Mesendoderm (in vitro differentiated cells): ENCODE measurements around the gene GSTM3.
A peak's percentile ranks its signal among the peaks of the same experiment; 100 is the strongest.

Experiments
- DNase-seq: peaks from one replicate; pipeline ENCODE4 v3.0.0; 2013
- H2AK5ac ChIP-seq: 2 replicates; pipeline ENCODE4 v1.6.1; 2013; ENCODE audit warnings: low read length, inconsistent platforms
- H2BK120ac ChIP-seq: 2 replicates; pipeline ENCODE4 v1.6.1; 2013; ENCODE audit warnings: low read depth, mild to moderate bottlenecking, low read length, moderate library complexity, mixed read lengths
- H2BK15ac ChIP-seq: replicated peaks from 2 replicates; pipeline ENCODE4 v1.6.1; 2013; ENCODE audit warnings: low read depth, mild to moderate bottlenecking, moderate library complexity
- H2BK5ac ChIP-seq: 2 replicates; pipeline ENCODE4 v1.6.1; 2013; ENCODE audit warnings: low read length, inconsistent platforms
- H3K18ac ChIP-seq: 2 replicates; pipeline ENCODE4 v1.6.1; 2013; ENCODE audit warnings: mild to moderate bottlenecking, low read length, mixed read lengths
- H3K23ac ChIP-seq: one replicate; pipeline ENCODE4 v1.6.1; 2013; ENCODE audit warnings: low read length
- H3K27ac ChIP-seq: 2 replicates; pipeline ENCODE4 v1.5.1; 2013; ENCODE audit warnings: low read depth, mild to moderate bottlenecking, inconsistent platforms, low read length, moderate library complexity
- H3K27me3 ChIP-seq: 2 replicates; pipeline ENCODE4 v1.6.1; 2013; ENCODE audit warnings: low read length, control low read depth, mild to moderate bottlenecking, inconsistent platforms; ENCODE audit not compliant: insufficient read depth, poor library complexity
- H3K36me3 ChIP-seq: 2 replicates; pipeline ENCODE4 v1.6.1; 2013; ENCODE audit warnings: low read length, inconsistent platforms; ENCODE audit not compliant: control insufficient read depth, insufficient read depth
- H3K4ac ChIP-seq: one replicate; pipeline ENCODE4 v1.6.1; 2013; ENCODE audit warnings: low read depth, mild to moderate bottlenecking, low read length, moderate library complexity
- H3K4me1 ChIP-seq: 2 replicates; pipeline ENCODE4 v1.6.1; 2013; ENCODE audit warnings: low read depth, low read length, inconsistent platforms; ENCODE audit not compliant: control insufficient read depth
- H3K4me2 ChIP-seq: 2 replicates; pipeline ENCODE4 v1.6.1; 2013; ENCODE audit warnings: low read length
- H3K4me3 ChIP-seq: 2 replicates; pipeline ENCODE4 v1.5.1; 2013; ENCODE audit warnings: mild to moderate bottlenecking, low read length
- H3K56ac ChIP-seq: one replicate; pipeline ENCODE4 v1.6.1; 2013; ENCODE audit warnings: low read length
- H3K79me1 ChIP-seq: 2 replicates; pipeline ENCODE4 v1.6.1; 2013; ENCODE audit warnings: low read length, inconsistent platforms
- H3K79me2 ChIP-seq: 2 replicates; pipeline ENCODE4 v1.6.1; 2013; ENCODE audit warnings: mild to moderate bottlenecking, low read length; ENCODE audit not compliant: control insufficient read depth, insufficient read depth
- H3K9ac ChIP-seq: 2 replicates; pipeline ENCODE4 v1.6.1; 2013; ENCODE audit warnings: low read length, inconsistent platforms
- H4K5ac ChIP-seq: one replicate; pipeline ENCODE4 v1.6.1; 2013; ENCODE audit warnings: low read length
- H4K8ac ChIP-seq: one replicate; pipeline ENCODE4 v1.6.1; 2013; ENCODE audit warnings: low read depth, mild to moderate bottlenecking, control low read depth, low read length, moderate library complexity
- WGBS: extraction: QIAGEN DNeasy Blood & Tissue Kit; methylation state at CpG from one replicate; pipeline ENCODE4 v1.1.7; 2013; ENCODE audit warnings: low lambda C conversion rate, missing lambda C conversion rate; ENCODE audit not compliant: insufficient coverage; ENCODE audit errors: extremely low coverage; 5-methylcytosine and 5-hydroxymethylcytosine counted together

Gene GSTM3

GRCh38 chr1:109728870-109729269, 12.0 kb downstream of the GSTM3 start:
- H3K4me1 ChIP-seq: peaks cover 2% of the 10 kb centered on the region
- no peak overlapping the region for H4K8ac ChIP-seq
- no peak overlapping the region for H3K27ac ChIP-seq
- no peak overlapping the region for H2BK120ac ChIP-seq
- no peaks in the 10 kb centered on the region for H3K27me3 ChIP-seq
- no peak overlapping the region for H3K9ac ChIP-seq
- no CpG with 5 or more reads among the region's 7 CpGs for WGBS
- H2BK15ac ChIP-seq: no peak overlapping the region
- H2BK5ac ChIP-seq: no peak overlapping the region
- H3K79me2 ChIP-seq: no peaks in the 10 kb centered on the region
- no peak overlapping the region for H3K23ac ChIP-seq
- no peak overlapping the region for H3K18ac ChIP-seq
- H3K36me3 ChIP-seq: no peaks in the 10 kb centered on the region
- no peaks in the 10 kb centered on the region for H3K79me1 ChIP-seq
- H3K4ac ChIP-seq: no peak overlapping the region
- H2AK5ac ChIP-seq: no peak overlapping the region
- H3K4me3 ChIP-seq: no peak overlapping the region
- H4K5ac ChIP-seq: no peak overlapping the region
- no peak overlapping the region for H3K4me2 ChIP-seq
- no peak for DNase-seq
- no peak overlapping the region for H3K56ac ChIP-seq

GRCh38 chr1:109726728-109727373, 14.0 kb downstream of the GSTM3 start:
- Histone ChIP-seq H2AK5ac (no peak overlapping the region), H2BK5ac (no peak overlapping the region), H3K27me3 (no peaks in the 10 kb centered on the region), H3K36me3 (no peaks in the 10 kb centered on the region), H3K56ac (no peak overlapping the region), H3K79me1 (no peaks in the 10 kb centered on the region), H4K8ac (no peak overlapping the region), H3K79me2 (no peaks in the 10 kb centered on the region), H4K5ac (no peak overlapping the region), H3K9ac (no peak overlapping the region), H3K4me3 (peak overlapping the region; percentile 14), H3K23ac (no peak overlapping the region), H2BK15ac (no peak overlapping the region), H3K27ac (no peak overlapping the region), H3K4me1 (peaks cover 2% of the 10 kb centered on the region), H3K4ac (no peak overlapping the region), H2BK120ac (no peak overlapping the region), H3K18ac (no peak overlapping the region), H3K4me2 (no peak overlapping the region)
- no peak for DNase-seq
- WGBS: no CpG with 5 or more reads among the region's 12 CpGs

GRCh38 chr1:109726007-109726406, 14.8 kb downstream of the GSTM3 start:
- Histone ChIP-seq H3K4me3 (no peak overlapping the region), H3K4me2 (no peak overlapping the region), H3K4me1 (peaks cover 2% of the 10 kb centered on the region), H2AK5ac (no peak overlapping the region), H3K27ac (no peak overlapping the region), H3K4ac (no peak overlapping the region), H3K23ac (no peak overlapping the region), H4K5ac (no peak overlapping the region), H4K8ac (no peak overlapping the region), H2BK120ac (no peak overlapping the region), H2BK15ac (no peak overlapping the region), H3K9ac (no peak overlapping the region), H3K18ac (no peak overlapping the region), H2BK5ac (no peak overlapping the region), H3K27me3 (no peaks in the 10 kb centered on the region), H3K56ac (no peak overlapping the region), H3K36me3 (no peaks in the 10 kb centered on the region), H3K79me1 (no peaks in the 10 kb centered on the region), H3K79me2 (no peaks in the 10 kb centered on the region)
- WGBS: no CpG with 5 or more reads among the region's 1 CpG
- DNase-seq: no peak

GRCh38 chr1:109725510-109725909, 15.3 kb downstream of the GSTM3 start:
- H3K9ac ChIP-seq: no peak overlapping the region
- H3K4ac ChIP-seq: no peak overlapping the region
- H3K79me1 ChIP-seq: no peaks in the 10 kb centered on the region
- no peaks in the 10 kb centered on the region for H3K27me3 ChIP-seq
- H3K79me2 ChIP-seq: no peaks in the 10 kb centered on the region
- no peak overlapping the region for H2BK120ac ChIP-seq
- H3K4me3 ChIP-seq: no peak overlapping the region
- no peak overlapping the region for H2BK5ac ChIP-seq
- no peak overlapping the region for H4K8ac ChIP-seq
- H4K5ac ChIP-seq: no peak overlapping the region
- no peak for DNase-seq
- H3K27ac ChIP-seq: no peak overlapping the region
- H3K23ac ChIP-seq: no peak overlapping the region
- no CpG with 5 or more reads among the region's 4 CpGs for WGBS
- peaks cover 2% of the 10 kb centered on the region for H3K4me1 ChIP-seq
- no peak overlapping the region for H3K56ac ChIP-seq
- H2AK5ac ChIP-seq: no peak overlapping the region
- no peak overlapping the region for H3K4me2 ChIP-seq
- H3K36me3 ChIP-seq: no peaks in the 10 kb centered on the region
- no peak overlapping the region for H2BK15ac ChIP-seq
- H3K18ac ChIP-seq: no peak overlapping the region

- H3K4me2 ChIP-seq: no peak overlapping the region
- H3K36me3 ChIP-seq: no peaks in the 10 kb centered on the region
- H4K8ac ChIP-seq: no peak overlapping the region
- no peaks in the 10 kb centered on the region for H3K27me3 ChIP-seq
- H3K4me3 ChIP-seq: no peak overlapping the region
- H3K23ac ChIP-seq: no peak overlapping the region
- H2BK15ac ChIP-seq: no peak overlapping the region
- H3K4ac ChIP-seq: no peak overlapping the region
- no peak overlapping the region for H2BK5ac ChIP-seq
- DNase-seq: no peak
- no peak overlapping the region for H3K9ac ChIP-seq
- H3K4me1 ChIP-seq: no peaks in the 10 kb centered on the region
- no peaks in the 10 kb centered on the region for H3K79me1 ChIP-seq
- H3K27ac ChIP-seq: no peak overlapping the region
- H3K18ac ChIP-seq: no peak overlapping the region
- H4K5ac ChIP-seq: no peak overlapping the region
- no peak overlapping the region for H2BK120ac ChIP-seq
- H3K56ac ChIP-seq: no peak overlapping the region
- H2AK5ac ChIP-seq: no peak overlapping the region
- H3K79me2 ChIP-seq: no peaks in the 10 kb centered on the region
- no CpG with 5 or more reads among the region's 5 CpGs for WGBS
Observed at GRCh38 chr1:109724933-109725332, 15.9 kb downstream of the GSTM3 start.
